ENCODE measurements around the gene IL17RA. TPM values are rescaled to one million over a fixed set of nuclear protein-coding genes. Genes with fewer than 3 reads are reported as not detected.

IL17RA gene
- total and polyA plus RNA-seq, 2 donors (not counting 3 experiments of a cell fraction or from before 2014, with no cell fraction given), result 13.0 to 19.3 TPM

DNA sequence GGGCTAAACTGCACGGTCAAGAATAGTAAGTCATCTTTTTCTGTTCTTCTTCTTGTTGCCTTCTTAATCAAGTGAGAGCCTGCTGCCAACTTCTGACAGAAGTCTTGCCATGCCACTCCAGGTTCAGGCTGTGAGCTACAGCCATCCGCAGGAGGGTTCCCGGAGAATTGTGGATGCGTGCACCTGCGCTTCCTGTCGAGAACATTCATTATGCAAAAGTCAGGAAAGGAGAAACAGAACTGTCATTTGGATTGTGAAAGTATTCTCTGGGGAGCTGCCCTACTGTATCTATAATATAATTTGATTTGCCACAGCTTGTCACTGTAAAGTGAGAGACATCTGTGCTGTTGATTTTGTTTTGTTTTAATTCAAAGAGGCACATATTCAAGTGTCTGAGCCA is 12.3 kb downstream of the IL17RA start:
- peaks cover 7% of the 10 kb centered on the region for H3K79me2 ChIP-seq (ENCODE audit: control insufficient read depth, insufficient read depth, low read length)
- H3K36me3 ChIP-seq (ENCODE audit: control insufficient read depth in 2 of 2, extremely low read depth in 1 of 2, insufficient read depth in 2 of 2, low read length in 2 of 2), result peaks cover 5 to 22% of the 10 kb centered on the region in 2 experiments
- no peak overlapping the region for H3K9ac ChIP-seq (replicated peaks; ENCODE audit: extremely low read depth, insufficient read depth, low read length)
- H2AFZ ChIP-seq (ENCODE audit: low read depth, low read length), result no peak overlapping the region
- H3K27me3 ChIP-seq (ENCODE audit: control insufficient read depth in 2 of 2, insufficient read depth in 2 of 2, low read length in 2 of 2), result no peaks in the 10 kb centered on the region
- intact Hi-C loops (cut with micrococcal nuclease) (no loop called here), dilution Hi-C loops (cut with MboI; ENCODE audit: extremely low pct_ligation_motif_present, low sequenced_read_pairs) (no loop called here)
- no peak for DNase-seq (ENCODE audit: low read depth, low spot score)
- H3K9me3 ChIP-seq (replicated peaks; ENCODE audit: control insufficient read depth, insufficient read depth, low read length), result no peaks in the 10 kb centered on the region
- TF ChIP-seq EZH2 (IDR thresholded peaks at IDR 0.05; ENCODE audit: borderline replicate concordance, low read depth, low read length, severe bottlenecking), result no peak
- TF ChIP-seq, protein P1, sequence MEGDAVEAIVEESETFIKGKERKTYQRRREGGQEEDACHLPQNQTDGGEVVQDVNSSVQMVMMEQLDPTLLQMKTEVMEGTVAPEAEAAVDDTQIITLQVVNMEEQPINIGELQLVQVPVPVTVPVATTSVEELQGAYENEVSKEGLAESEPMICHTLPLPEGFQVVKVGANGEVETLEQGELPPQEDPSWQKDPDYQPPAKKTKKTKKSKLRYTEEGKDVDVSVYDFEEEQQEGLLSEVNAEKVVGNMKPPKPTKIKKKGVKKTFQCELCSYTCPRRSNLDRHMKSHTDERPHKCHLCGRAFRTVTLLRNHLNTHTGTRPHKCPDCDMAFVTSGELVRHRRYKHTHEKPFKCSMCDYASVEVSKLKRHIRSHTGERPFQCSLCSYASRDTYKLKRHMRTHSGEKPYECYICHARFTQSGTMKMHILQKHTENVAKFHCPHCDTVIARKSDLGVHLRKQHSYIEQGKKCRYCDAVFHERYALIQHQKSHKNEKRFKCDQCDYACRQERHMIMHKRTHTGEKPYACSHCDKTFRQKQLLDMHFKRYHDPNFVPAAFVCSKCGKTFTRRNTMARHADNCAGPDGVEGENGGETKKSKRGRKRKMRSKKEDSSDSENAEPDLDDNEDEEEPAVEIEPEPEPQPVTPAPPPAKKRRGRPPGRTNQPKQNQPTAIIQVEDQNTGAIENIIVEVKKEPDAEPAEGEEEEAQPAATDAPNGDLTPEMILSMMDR (IDR thresholded peaks at IDR 0.05; ENCODE audit: extremely low read depth in 1 of 2, insufficient read depth in 1 of 2, low read depth in 1 of 2, low read length in 2 of 2), result no peak
- TF ChIP-seq FOS (IDR thresholded peaks at IDR 0.05; ENCODE audit: borderline replicate concordance, insufficient read depth, low read length), result no peak
- no peak overlapping the region for H3K27ac ChIP-seq (ENCODE audit: insufficient read depth, low read depth, low read length)
- no peak overlapping the region for H3K4me2 ChIP-seq (ENCODE audit: insufficient read depth, low read length)
- ChIA-PET POLR2A (no interaction called here), CTCF (no interaction called here)
- no peak overlapping the region for H3K4me3 ChIP-seq (replicated peaks in 1 of 3; ENCODE audit: insufficient read depth in 1 of 3, low read depth in 1 of 3, low read length in 3 of 3)
- no peaks in the 10 kb centered on the region for H3K4me1 ChIP-seq (ENCODE audit: control insufficient read depth, extremely low read depth, insufficient read depth, low read length)
- H4K20me1 ChIP-seq (replicated peaks; ENCODE audit: control insufficient read depth, extremely low read depth, insufficient read depth, low read length), result peaks cover 2% of the 10 kb centered on the region
- no peak for FAIRE-seq
- BruUV-seq (replicated peaks), result no TSS peak
- H3K9me1 ChIP-seq (replicated peaks; ENCODE audit: control insufficient read depth, extremely low read depth, insufficient read depth, low read length), result no peaks in the 10 kb centered on the region

DNA sequence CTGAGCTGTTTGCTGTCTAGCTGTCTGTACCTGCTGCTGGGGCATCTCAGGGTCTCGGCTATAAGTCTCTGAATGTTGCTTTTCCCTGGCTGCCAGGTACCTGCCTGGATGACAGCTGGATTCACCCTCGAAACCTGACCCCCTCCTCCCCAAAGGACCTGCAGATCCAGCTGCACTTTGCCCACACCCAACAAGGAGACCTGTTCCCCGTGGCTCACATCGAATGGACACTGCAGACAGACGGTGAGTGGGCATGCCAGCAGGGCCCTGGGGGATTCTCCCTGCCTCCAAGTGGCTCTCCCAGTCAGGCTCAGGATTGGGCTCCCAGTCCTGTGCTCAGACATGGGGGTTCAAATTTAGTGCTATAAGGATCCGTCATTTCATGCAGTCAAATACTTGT is 12.9 kb downstream of the IL17RA start:
- no peaks in the 10 kb centered on the region for H3K4me1 ChIP-seq (ENCODE audit: control insufficient read depth, extremely low read depth, insufficient read depth, low read length)
- no peaks in the 10 kb centered on the region for H3K27me3 ChIP-seq (ENCODE audit: control insufficient read depth in 2 of 2, insufficient read depth in 2 of 2, low read length in 2 of 2)
- H3K4me2 ChIP-seq (ENCODE audit: insufficient read depth, low read length), result no peak overlapping the region
- no peak overlapping the region for H3K9ac ChIP-seq (replicated peaks; ENCODE audit: extremely low read depth, insufficient read depth, low read length)
- peaks cover 2% of the 10 kb centered on the region for H4K20me1 ChIP-seq (replicated peaks; ENCODE audit: control insufficient read depth, extremely low read depth, insufficient read depth, low read length)
- no peaks in the 10 kb centered on the region for H3K9me1 ChIP-seq (replicated peaks; ENCODE audit: control insufficient read depth, extremely low read depth, insufficient read depth, low read length)
- ChIA-PET CTCF (no interaction called here), POLR2A (no interaction called here)
- intact Hi-C loops (cut with micrococcal nuclease), result no loop called here
- H3K36me3 ChIP-seq (ENCODE audit: control insufficient read depth in 2 of 2, extremely low read depth in 1 of 2, insufficient read depth in 2 of 2, low read length in 2 of 2), result peaks cover 5 to 22% of the 10 kb centered on the region in 2 experiments
- no TSS peak for BruUV-seq (replicated peaks)
- H2AFZ ChIP-seq (ENCODE audit: low read depth, low read length), result no peak overlapping the region
- FAIRE-seq (no peak), DNase-seq (ENCODE audit: low read depth, low spot score) (no peak)
- no peaks in the 10 kb centered on the region for H3K9me3 ChIP-seq (replicated peaks; ENCODE audit: control insufficient read depth, insufficient read depth, low read length)
- H3K79me2 ChIP-seq (ENCODE audit: control insufficient read depth, insufficient read depth, low read length), result peaks cover 5% of the 10 kb centered on the region
- TF ChIP-seq FOS (IDR thresholded peaks at IDR 0.05; ENCODE audit: borderline replicate concordance, insufficient read depth, low read length), result no peak
- TF ChIP-seq POLR2AphosphoS5 (IDR thresholded peaks at IDR 0.05; ENCODE audit: insufficient read depth, low read depth, low read length), result no peak
- TF ChIP-seq, protein P2, sequence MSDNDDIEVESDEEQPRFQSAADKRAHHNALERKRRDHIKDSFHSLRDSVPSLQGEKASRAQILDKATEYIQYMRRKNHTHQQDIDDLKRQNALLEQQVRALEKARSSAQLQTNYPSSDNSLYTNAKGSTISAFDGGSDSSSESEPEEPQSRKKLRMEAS (IDR thresholded peaks at IDR 0.05; ENCODE audit: insufficient read depth, insufficient read length), result no peak
- TF ChIP-seq MYC (IDR thresholded peaks at IDR 0.05; ENCODE audit: low read depth, low read length), result no peak
- TF ChIP-seq GATA2 (IDR thresholded peaks at IDR 0.05; ENCODE audit: insufficient read depth, insufficient read length, low read depth, low read length), result no peak
- TF ChIP-seq JUN (IDR thresholded peaks at IDR 0.05; ENCODE audit: borderline replicate concordance, insufficient read depth, insufficient read length, low read depth), result no peak
- TF ChIP-seq POLR2A (IDR thresholded peaks at IDR 0.05; ENCODE audit: low read depth, low read length), result no peak
- TF ChIP-seq EZH2 (IDR thresholded peaks at IDR 0.05; ENCODE audit: borderline replicate concordance, low read depth, low read length, severe bottlenecking), result no peak
- TF ChIP-seq, protein P1 (IDR thresholded peaks at IDR 0.05; ENCODE audit: extremely low read depth in 1 of 2, insufficient read depth in 1 of 2, low read depth in 1 of 2, low read length in 2 of 2), result no peak
- no peak overlapping the region for H3K27ac ChIP-seq (ENCODE audit: insufficient read depth, low read depth, low read length)
- dilution Hi-C loops (cut with MboI; ENCODE audit: extremely low pct_ligation_motif_present, low sequenced_read_pairs), result no loop called here
- no peak overlapping the region for H3K4me3 ChIP-seq (replicated peaks in 1 of 3; ENCODE audit: insufficient read depth in 1 of 3, low read depth in 1 of 3, low read length in 3 of 3)
